GM12878 (cell line): Measurements from ENCODE around the gene RGP1. TPM values are rescaled to one million over a fixed set of nuclear protein-coding genes. Genes with fewer than 3 reads are reported as not detected.

ENCODE experiments used
- CBX3 ChIP-seq: fragments of 200-600 bp; sonication (generic); IDR thresholded peaks from 2 replicates; pipeline ENCODE4 v1.6.1; 2016; ENCODE audit warnings: low read depth, borderline replicate concordance
- CEBPB ChIP-seq, 2 experiments: fragments of 150-350 bp in 1 of 2; IDR thresholded peaks; 2 replicates each; pipeline ENCODE4 v1.6.1; 2012 to 2014; ENCODE audit warnings: low read depth in 2 of 2, low read length in 2 of 2, borderline replicate concordance in 1 of 2, inconsistent platforms in 1 of 2
- CREM ChIP-seq: IDR thresholded peaks from 2 replicates; pipeline ENCODE4 v1.6.1; 2014; ENCODE audit warnings: antibody characterized with exemption, low read depth
- FOXM1 ChIP-seq: IDR thresholded peaks from 2 replicates; pipeline ENCODE4 v1.6.1; 2012; ENCODE audit warnings: low read depth, mild to moderate bottlenecking, inconsistent platforms, low read length, moderate library complexity
- GABPA ChIP-seq: IDR thresholded peaks from 2 replicates; pipeline ENCODE4 v1.6.1; 2014; ENCODE audit warnings: antibody characterized with exemption, low read depth, mild to moderate bottlenecking, inconsistent platforms
- IRF4 ChIP-seq: IDR thresholded peaks from 2 replicates; pipeline ENCODE4 v1.6.1; 2011; ENCODE audit warnings: low read depth, low read length
- LARP7 ChIP-seq: fragments of 450-650 bp; IDR thresholded peaks from 2 replicates; pipeline ENCODE4 v1.6.1; 2017; ENCODE audit warnings: mild to moderate bottlenecking
- MXI1 ChIP-seq: fragments of 150-350 bp; IDR thresholded peaks from 2 replicates; pipeline ENCODE4 v1.6.1; 2011; ENCODE audit warnings: low read depth, mild to moderate bottlenecking, inconsistent platforms, low read length, improper control_type of control experiment
- NBN ChIP-seq: fragments of 450-650 bp; IDR thresholded peaks from 2 replicates; pipeline ENCODE4 v1.6.1; 2016
- NFYA ChIP-seq: IDR thresholded peaks from 2 replicates; pipeline ENCODE4 v1.6.1; 2011; ENCODE audit warnings: low read depth, mild to moderate bottlenecking, low read length, improper control_type of control experiment, borderline replicate concordance
- NR2C1 ChIP-seq: fragments of 450-650 bp; IDR thresholded peaks from 2 replicates; pipeline ENCODE4 v1.6.1; 2017; ENCODE audit warnings: antibody characterized with exemption, mild to moderate bottlenecking, moderate library complexity
- PAX8 ChIP-seq: fragments of 450-650 bp; IDR thresholded peaks from 2 replicates; pipeline ENCODE4 v1.6.1; 2017; ENCODE audit warnings: mild to moderate bottlenecking, moderate library complexity
- RAD21 ChIP-seq: IDR thresholded peaks from 2 replicates; pipeline ENCODE4 v1.6.1; 2011; ENCODE audit warnings: mild to moderate bottlenecking, low read depth, low read length, moderate library complexity; ENCODE audit not compliant: insufficient read depth
- RUNX3 ChIP-seq: IDR thresholded peaks from 2 replicates; pipeline ENCODE4 v1.6.1; 2012; ENCODE audit warnings: low read length, inconsistent platforms
- SMC3 ChIP-seq: IDR thresholded peaks from 2 replicates; pipeline ENCODE4 v1.6.1; 2011; ENCODE audit warnings: low read length, improper control_type of control experiment, borderline replicate concordance
- SRF ChIP-seq, 2 experiments: IDR thresholded peaks; 2 replicates each; pipeline ENCODE4 v1.6.1; 2011; ENCODE audit warnings: low read depth in 2 of 2, low read length in 2 of 2, mild to moderate bottlenecking in 1 of 2, moderate library complexity in 1 of 2
- ZZZ3 ChIP-seq: IDR thresholded peaks from 2 replicates; pipeline ENCODE4 v1.6.1; 2011; ENCODE audit warnings: low read depth; ENCODE audit not compliant: control insufficient read depth, insufficient read length
- polyA plus RNA-seq, 11 experiments: library from polyadenylated mRNA; depleted of rRNA in 4 of 11; unstranded in 6 of 11; stranded (reverse) in 5 of 11; fragments of >200 nt; fragmentation: Nextera tagmentation in 4 of 11; fragmentation: Illumina TruSeq in 1 of 11; extraction: Ambion mirVana in 4 of 11; extraction: Trizol in 1 of 11; gene quantifications; 1 replicate in 1 of 11; 2 replicates in 10 of 11; pipeline versions ENCODE4 v1.2.1 to v1.2.3, GENCODE V29; 2011 to 2016; ENCODE audit warnings: inconsistent platforms in 2 of 11, missing spikeins in 2 of 11, low read depth in 1 of 11
- total RNA-seq, 4 experiments: library from RNA; depleted of rRNA in 3 of 4; stranded (reverse); fragments of >200 nt in 3 of 4; fragmentation: Illumina TruSeq in 1 of 4; extraction: Trizol in 1 of 4; gene quantifications; 2 replicates each; pipeline versions ENCODE4 v1.2.1 to v1.2.3, GENCODE V29; 2013 to 2021
- TF ChIP-seq, protein P1 (sequence below): fragments of 150-350 bp; IDR thresholded peaks from 2 replicates; pipeline ENCODE4 v1.6.1; 2016; ENCODE audit warnings: low read depth, low read length
- TF ChIP-seq, protein P2 (sequence below): fragments of 450-650 bp; formaldehyde crosslinking; IDR thresholded peaks from 2 replicates; pipeline ENCODE4 v1.4.0; 2020; ENCODE audit warnings: mild to moderate bottlenecking, moderate library complexity
- TF ChIP-seq, protein P3 (sequence below): fragments of 450-650 bp; IDR thresholded peaks from 2 replicates; pipeline ENCODE4 v1.6.1; 2017; ENCODE audit warnings: mild to moderate bottlenecking, moderate library complexity

RGP1 gene
- total and polyA plus RNA-seq, 10 of the 15 experiments (the other 5 are each of a cell fraction or from before 2014, with no cell fraction given) = 0.44 to 14.9 (median 7.4) TPM

DNA sequence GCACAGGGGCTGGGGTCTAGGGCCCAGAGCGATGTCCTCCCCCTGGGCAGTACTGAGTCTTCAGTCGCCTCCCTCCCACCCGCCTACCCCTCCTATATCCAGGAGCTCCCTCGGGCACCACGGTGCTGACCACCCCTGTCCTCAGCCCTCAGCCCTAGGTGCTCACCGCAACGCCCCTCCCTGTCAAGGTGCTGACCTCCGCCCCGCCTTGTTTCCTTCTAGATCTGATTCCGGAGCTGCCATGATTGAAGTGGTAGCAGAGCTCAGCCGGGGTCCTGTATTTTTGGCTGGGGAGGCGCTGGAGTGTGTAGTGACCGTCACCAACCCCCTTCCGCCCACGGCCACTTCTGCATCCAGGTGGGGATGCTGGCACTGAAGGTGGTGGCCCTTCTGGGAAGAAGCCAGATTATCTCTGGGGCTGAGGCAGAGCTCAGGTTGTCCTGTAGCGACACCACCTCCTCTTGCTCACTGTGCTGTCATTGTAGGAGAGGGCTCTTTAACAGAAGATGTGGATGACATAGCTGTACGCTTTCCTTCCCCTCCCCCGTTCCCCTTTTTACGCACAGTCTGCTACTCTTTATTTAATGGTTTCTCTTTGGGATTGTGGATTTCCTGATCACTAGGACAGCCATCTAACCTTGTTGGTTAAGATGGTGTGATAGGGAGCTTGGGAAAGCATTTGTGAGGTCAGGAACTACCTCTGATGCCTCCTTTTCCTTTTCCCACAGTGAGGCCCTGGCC, 598 bp downstream of the RGP1 start (continued):
- TF ChIP-seq, protein P1, sequence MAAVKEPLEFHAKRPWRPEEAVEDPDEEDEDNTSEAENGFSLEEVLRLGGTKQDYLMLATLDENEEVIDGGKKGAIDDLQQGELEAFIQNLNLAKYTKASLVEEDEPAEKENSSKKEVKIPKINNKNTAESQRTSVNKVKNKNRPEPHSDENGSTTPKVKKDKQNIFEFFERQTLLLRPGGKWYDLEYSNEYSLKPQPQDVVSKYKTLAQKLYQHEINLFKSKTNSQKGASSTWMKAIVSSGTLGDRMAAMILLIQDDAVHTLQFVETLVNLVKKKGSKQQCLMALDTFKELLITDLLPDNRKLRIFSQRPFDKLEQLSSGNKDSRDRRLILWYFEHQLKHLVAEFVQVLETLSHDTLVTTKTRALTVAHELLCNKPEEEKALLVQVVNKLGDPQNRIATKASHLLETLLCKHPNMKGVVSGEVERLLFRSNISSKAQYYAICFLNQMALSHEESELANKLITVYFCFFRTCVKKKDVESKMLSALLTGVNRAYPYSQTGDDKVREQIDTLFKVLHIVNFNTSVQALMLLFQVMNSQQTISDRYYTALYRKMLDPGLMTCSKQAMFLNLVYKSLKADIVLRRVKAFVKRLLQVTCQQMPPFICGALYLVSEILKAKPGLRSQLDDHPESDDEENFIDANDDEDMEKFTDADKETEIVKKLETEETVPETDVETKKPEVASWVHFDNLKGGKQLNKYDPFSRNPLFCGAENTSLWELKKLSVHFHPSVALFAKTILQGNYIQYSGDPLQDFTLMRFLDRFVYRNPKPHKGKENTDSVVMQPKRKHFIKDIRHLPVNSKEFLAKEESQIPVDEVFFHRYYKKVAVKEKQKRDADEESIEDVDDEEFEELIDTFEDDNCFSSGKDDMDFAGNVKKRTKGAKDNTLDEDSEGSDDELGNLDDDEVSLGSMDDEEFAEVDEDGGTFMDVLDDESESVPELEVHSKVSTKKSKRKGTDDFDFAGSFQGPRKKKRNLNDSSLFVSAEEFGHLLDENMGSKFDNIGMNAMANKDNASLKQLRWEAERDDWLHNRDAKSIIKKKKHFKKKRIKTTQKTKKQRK = no peak
- no peak for TF ChIP-seq ZZZ3
- no peak for TF ChIP-seq GABPA
- TF ChIP-seq LARP7 = no peak
- no peak for TF ChIP-seq FOXM1
- TF ChIP-seq NFYA = no peak
- peak; percentile 59; the same call in 1 of the 2 replicates for TF ChIP-seq RUNX3
- TF ChIP-seq PAX8 = no peak
- no peak for TF ChIP-seq CEBPB (IDR thresholded peaks at IDR 0.05; ENCODE audit: borderline replicate concordance in 1 of 2, low read depth in 2 of 2, low read length in 2 of 2)
- TF ChIP-seq, protein P2, sequence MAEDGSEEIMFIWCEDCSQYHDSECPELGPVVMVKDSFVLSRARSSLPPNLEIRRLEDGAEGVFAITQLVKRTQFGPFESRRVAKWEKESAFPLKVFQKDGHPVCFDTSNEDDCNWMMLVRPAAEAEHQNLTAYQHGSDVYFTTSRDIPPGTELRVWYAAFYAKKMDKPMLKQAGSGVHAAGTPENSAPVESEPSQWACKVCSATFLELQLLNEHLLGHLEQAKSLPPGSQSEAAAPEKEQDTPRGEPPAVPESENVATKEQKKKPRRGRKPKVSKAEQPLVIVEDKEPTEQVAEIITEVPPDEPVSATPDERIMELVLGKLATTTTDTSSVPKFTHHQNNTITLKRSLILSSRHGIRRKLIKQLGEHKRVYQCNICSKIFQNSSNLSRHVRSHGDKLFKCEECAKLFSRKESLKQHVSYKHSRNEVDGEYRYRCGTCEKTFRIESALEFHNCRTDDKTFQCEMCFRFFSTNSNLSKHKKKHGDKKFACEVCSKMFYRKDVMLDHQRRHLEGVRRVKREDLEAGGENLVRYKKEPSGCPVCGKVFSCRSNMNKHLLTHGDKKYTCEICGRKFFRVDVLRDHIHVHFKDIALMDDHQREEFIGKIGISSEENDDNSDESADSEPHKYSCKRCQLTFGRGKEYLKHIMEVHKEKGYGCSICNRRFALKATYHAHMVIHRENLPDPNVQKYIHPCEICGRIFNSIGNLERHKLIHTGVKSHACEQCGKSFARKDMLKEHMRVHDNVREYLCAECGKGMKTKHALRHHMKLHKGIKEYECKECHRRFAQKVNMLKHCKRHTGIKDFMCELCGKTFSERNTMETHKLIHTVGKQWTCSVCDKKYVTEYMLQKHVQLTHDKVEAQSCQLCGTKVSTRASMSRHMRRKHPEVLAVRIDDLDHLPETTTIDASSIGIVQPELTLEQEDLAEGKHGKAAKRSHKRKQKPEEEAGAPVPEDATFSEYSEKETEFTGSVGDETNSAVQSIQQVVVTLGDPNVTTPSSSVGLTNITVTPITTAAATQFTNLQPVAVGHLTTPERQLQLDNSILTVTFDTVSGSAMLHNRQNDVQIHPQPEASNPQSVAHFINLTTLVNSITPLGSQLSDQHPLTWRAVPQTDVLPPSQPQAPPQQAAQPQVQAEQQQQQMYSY = no peak
- no peak for TF ChIP-seq CBX3
- TF ChIP-seq NBN = peak; percentile 27; the same call in 1 of the 2 replicates
- TF ChIP-seq SMC3 = no peak
- TF ChIP-seq RAD21 = peak; percentile 15; the same call in 1 of the 2 replicates
- TF ChIP-seq SRF (IDR thresholded peaks at IDR 0.05; ENCODE audit: low read depth in 2 of 2, low read length in 2 of 2) = no peak
- no peak for TF ChIP-seq MXI1
- TF ChIP-seq, protein P3, sequence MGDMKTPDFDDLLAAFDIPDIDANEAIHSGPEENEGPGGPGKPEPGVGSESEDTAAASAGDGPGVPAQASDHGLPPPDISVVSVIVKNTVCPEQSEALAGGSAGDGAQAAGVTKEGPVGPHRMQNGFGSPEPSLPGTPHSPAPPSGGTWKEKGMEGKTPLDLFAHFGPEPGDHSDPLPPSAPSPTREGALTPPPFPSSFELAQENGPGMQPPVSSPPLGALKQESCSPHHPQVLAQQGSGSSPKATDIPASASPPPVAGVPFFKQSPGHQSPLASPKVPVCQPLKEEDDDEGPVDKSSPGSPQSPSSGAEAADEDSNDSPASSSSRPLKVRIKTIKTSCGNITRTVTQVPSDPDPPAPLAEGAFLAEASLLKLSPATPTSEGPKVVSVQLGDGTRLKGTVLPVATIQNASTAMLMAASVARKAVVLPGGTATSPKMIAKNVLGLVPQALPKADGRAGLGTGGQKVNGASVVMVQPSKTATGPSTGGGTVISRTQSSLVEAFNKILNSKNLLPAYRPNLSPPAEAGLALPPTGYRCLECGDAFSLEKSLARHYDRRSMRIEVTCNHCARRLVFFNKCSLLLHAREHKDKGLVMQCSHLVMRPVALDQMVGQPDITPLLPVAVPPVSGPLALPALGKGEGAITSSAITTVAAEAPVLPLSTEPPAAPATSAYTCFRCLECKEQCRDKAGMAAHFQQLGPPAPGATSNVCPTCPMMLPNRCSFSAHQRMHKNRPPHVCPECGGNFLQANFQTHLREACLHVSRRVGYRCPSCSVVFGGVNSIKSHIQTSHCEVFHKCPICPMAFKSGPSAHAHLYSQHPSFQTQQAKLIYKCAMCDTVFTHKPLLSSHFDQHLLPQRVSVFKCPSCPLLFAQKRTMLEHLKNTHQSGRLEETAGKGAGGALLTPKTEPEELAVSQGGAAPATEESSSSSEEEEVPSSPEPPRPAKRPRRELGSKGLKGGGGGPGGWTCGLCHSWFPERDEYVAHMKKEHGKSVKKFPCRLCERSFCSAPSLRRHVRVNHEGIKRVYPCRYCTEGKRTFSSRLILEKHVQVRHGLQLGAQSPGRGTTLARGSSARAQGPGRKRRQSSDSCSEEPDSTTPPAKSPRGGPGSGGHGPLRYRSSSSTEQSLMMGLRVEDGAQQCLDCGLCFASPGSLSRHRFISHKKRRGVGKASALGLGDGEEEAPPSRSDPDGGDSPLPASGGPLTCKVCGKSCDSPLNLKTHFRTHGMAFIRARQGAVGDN = no peak
- no peak for TF ChIP-seq IRF4
- peak; percentile 60; the same call in 1 of the 2 replicates for TF ChIP-seq NR2C1
- TF ChIP-seq CREM = no peak
